CD4-positive, alpha-beta T cell treated with Interleukin-6 at 100 ng/mL for 8 hours (primary cell): ENCODE results near the gene NUMB.

Experiments used
- DNase-seq: peaks from one replicate; pipeline ENCODE4 v3.0.0-alpha.2; 2020; ENCODE audit warnings: mixed read lengths, low spot score

Gene NUMB

GRCh38 chr14:73458183-73458976, at the start of gene NUMB:
Gene NUMB, minus strand, starts transcription at chr14:73458546. Its CDS starts 102,795 bp downstream, at chr14:73355751.
- DNase-seq = peak; percentile 98

GRCh38 chr14:73503648-73504047, 45.3 kb upstream of the NUMB start:
- DNase-seq = no peak

- DNase-seq = no peak
Observed at GRCh38 chr14:73502017-73502619, 43.8 kb upstream of the NUMB start.

GRCh38 chr14:73500360-73500759, 42.0 kb upstream of the NUMB start:
- no peak for DNase-seq

DNA sequence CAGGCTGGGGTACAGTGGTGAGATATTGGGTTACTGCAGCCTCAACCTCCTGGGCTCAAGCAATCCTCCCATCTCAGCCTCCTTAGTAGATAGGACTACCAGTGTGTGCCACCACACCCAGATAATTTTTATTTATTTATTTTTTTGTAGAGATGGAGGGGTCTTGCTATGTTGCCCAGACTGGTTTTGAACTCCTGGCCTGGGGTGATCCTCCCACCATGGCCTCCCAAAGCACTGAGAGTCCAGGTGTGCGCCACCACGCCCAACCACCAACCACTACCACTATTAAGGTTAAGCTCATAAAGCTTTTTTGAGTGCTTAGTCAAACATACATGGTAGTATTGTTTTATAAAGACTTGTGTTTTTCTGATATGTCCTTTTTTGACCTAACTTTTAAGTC, 36.2 kb upstream of the NUMB start:
- no peak for DNase-seq

DNA sequence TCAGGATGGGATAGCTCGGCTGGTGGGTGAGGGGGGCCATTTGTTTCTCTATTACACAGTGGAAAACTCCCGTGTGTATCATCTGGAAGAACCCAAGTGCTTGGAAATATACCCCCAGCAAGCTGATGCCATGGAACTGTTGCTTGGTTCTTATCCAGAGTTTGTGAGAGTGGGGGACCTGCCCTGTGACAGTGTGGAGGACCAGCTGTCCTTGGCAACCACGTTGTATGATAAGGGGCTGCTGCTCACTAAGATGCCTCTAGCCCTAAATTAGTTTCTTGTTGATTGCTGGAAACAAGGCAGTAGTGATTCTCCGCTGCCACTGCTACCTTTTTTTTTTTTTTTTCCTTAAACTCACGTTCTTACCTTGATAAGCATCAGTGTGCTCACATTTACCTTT, 34.3 kb upstream of the NUMB start:
- no peak for DNase-seq

DNA sequence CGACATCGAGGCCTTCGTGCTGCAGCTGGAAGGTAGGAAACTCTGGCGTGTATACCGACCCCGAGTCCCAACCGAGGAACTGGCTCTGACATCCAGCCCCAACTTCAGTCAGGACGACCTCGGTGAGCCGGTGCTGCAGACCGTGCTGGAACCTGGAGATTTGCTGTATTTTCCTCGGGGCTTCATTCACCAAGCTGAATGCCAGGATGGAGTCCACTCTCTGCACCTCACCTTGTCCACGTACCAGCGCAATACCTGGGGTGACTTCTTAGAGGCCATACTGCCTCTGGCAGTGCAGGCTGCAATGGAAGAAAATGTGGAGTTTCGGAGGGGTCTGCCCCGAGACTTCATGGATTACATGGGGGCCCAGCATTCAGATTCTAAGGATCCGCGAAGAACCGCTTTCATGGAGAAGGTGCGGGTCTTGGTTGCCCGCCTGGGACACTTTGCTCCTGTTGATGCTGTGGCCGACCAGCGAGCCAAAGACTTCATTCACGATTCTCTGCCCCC, 33.8 kb upstream of the NUMB start:
- no peak for DNase-seq

DNA sequence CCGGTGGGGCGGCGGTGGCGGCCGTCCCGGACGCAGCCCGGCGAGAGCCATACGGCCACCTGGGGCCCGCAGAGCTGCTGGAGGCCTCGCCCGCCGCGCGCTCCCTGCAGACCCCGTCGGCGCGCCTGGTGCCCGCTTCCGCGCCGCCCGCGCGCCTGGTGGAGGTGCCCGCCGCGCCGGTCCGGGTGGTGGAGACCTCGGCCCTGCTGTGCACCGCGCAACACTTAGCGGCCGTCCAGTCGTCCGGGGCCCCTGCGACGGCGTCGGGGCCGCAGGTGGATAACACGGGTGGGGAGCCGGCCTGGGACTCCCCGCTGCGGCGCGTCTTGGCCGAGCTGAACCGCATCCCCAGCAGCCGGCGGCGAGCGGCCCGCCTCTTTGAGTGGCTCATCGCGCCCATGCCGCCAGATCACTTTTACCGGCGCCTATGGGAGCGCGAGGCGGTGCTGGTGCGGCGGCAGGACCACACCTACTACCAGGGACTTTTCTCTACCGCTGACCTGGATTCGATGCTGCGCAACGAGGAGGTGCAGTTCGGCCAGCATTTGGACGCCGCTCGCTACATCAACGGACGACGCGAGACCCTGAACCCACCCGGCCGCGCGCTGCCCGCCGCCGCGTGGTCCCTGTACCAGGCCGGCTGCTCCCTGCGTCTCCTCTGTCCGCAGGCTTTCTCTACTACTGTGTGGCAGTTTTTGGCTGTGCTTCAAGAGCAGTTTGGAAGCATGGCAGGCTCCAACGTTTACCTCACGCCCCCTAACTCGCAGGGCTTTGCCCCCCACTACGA, 33.1 kb upstream of the NUMB start:
- DNase-seq = peak; percentile 55

DNA sequence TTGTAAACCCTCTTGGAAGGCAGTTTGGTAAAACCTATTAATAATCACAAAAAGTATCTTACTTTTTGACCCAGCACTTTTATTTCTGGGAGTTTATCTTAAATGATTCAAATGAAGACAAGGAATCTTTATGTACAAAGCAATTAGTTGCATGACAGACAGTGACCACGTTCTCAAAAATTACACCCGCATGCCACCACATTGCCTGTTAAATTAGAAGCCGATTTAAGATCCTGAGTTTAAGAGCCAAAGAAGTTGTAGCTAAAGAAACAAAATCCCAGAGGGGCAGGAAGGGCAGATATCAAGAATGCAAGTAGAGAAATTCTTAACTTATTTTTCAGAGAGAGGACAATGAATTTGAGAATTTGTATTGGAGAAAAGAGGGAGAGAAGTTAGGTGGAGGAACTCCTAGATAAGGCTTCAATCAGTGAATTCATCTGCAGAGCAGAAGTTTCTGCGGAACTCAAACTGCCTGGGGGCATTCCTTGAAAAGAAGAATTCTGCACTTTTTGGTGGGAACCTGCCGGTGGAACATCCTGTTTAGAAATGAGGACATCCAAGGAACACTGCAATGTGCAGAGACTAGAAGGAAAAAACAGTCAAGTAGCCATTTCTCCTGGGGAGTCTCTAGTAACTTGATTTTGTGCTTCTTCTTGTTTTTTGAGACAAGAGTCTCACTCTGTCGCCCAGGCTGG, 31.3 kb upstream of the NUMB start:
- no peak for DNase-seq

GRCh38 chr14:73478684-73479083, 20.3 kb upstream of the NUMB start:
- DNase-seq = no peak

GRCh38 chr14:73477618-73478266, 19.4 kb upstream of the NUMB start:
- no peak for DNase-seq

GRCh38 chr14:73476451-73476931, 18.1 kb upstream of the NUMB start:
- no peak for DNase-seq

GRCh38 chr14:73474952-73475351, 16.6 kb upstream of the NUMB start:
- DNase-seq = no peak

DNA sequence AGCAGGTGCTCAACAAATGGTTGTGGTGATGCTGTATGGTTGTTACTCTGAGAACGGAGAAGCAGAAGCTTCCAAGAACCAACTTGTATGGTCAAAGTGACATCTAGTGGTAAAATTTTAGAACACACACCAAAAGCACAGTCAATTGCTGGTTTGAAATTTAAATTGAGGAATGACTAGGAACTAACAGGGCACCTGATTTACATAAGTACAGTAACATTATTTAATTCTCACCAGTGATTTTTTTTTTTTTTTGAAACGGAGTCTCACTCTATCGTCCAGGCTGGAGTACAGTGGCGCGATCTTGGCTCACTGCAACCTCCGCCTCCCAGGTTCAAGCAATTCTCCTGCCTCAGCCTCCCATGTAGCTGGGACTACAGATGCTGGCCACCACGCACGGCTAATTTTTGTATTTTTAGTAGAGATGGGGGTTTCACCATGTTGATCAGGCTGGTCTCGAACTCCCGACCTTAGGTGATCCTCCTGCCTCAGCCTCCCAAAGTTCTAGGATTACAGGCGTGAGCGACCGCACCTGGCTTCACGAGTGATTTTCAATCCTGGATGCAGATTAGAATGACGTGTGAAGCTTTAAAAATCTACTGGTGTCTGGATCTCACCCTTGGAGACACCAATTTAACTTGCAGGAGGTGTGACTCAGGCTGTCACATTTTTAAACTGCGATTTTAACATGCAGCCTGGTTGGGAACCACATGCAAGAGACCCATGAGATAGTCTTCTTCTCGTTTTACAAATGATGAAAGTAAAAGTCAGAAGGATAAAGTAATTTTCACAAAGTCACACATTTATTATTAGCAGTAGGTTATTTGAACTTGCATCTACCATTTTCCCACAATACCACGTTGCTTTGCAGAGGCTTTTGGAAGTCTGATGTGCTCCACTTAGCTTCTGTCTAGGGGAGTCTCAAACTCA, 14.1 kb upstream of the NUMB start:
- peak; percentile 56 for DNase-seq

- no peak for DNase-seq
Observed at GRCh38 chr14:73471582-73472184, 13.3 kb upstream of the NUMB start.

DNA sequence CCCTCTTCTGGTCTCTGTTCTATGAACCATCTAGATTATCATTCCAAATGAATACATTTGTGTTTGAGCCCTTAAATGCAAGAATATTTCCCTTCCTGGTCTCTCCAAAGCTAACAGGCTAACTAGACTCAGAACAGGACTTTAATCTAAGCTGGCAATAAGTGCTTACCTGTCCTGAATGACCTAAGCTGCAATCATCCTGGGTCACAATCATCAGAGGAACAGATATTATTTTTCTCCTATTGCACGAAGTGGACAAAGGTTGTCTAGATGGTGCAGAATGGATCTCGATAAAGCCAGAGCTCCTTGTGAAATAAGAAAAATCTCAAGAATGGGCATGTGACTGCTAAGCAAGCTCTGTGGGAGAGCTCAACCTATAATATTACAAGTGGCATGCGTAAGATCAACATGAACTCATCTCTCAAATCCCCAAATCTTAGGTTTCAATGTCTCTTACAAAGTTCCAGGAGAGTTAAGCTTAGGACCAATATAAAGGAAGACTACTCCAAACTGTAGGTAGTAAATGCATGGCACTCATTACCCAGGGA, 10.6 kb upstream of the NUMB start:
- no peak for DNase-seq

DNA sequence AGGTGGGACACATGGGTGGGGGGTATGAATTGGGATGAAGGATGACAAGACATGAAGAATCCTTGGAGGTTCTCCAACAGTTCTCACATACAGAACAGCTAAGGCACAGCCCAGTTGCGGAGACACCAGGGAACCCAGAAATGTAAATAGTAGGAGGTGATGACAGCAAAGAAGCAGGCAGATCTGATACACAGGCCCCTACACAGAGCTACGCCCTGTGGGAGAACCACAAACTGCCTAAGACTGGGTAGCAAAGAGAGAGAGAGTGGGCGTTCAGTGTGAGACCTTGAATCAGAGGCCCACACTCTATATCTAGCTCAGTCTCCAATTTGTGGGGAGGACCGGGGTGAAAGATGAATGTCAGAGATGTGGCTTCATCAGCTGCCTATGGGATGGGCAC, 9.5 kb upstream of the NUMB start:
- DNase-seq = no peak

GRCh38 chr14:73467377-73467776, 9.0 kb upstream of the NUMB start:
- DNase-seq = no peak

DNA sequence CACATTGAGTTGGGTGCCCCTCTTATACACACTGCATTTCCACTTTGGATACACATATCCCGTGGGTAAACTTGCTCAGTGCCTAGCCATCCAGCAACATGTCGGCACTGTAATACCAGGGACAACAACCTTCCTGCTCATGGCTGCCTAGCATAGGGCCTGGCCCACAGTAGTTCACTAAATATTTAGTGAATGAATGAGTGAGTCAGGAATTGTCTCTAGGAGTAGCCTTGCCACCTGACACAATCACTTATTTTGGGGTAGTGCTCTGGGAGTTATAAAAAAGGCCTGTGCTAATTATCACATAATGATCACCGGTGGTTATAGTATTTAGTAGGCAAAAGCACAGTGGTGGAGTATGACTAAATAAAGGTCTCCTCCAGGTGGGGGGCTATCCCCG, 8.5 kb upstream of the NUMB start:
- DNase-seq = no peak
